ELF-1 (cell line): ENCODE data around the gene SLAIN1.

ENCODE experiments used
- DNase-seq: peaks from one replicate; pipeline ENCODE4 v3.0.0-alpha.2; 2016; ENCODE audit warnings: low read depth, low spot score

SLAIN1 gene

GRCh38 chr13:77751513-77752456 is 54.3 kb downstream of the SLAIN1 start:
- peak; percentile 27 for DNase-seq

GRCh38 chr13:77752512-77753069 is 55.1 kb downstream of the SLAIN1 start:
- no peak for DNase-seq

GRCh38 chr13:77760893-77761292 is 63.4 kb downstream of the SLAIN1 start:
- peak; percentile 15 for DNase-seq

- DNase-seq, result no peak
Observed at GRCh38 chr13:77767413-77767812, 69.9 kb downstream of the SLAIN1 start.

GRCh38 chr13:77774181-77774580 is 76.7 kb downstream of the SLAIN1 start:
- DNase-seq, result no peak

GRCh38 chr13:77776704-77777103 is 79.2 kb downstream of the SLAIN1 start:
- no peak for DNase-seq

- DNase-seq, result peak; percentile 53
Observed at GRCh38 chr13:77779552-77780272, 82.2 kb downstream of the SLAIN1 start.

GRCh38 chr13:77781808-77782207 is 84.3 kb downstream of the SLAIN1 start:
- DNase-seq, result no peak

GRCh38 chr13:77784515-77784914 is 87.0 kb downstream of the SLAIN1 start:
- DNase-seq, result peak; percentile 48

- DNase-seq, result no peak
Observed at GRCh38 chr13:77786695-77787287, 89.3 kb downstream of the SLAIN1 start.

GRCh38 chr13:77789376-77789775 is 91.9 kb downstream of the SLAIN1 start:
- DNase-seq, result no peak

GRCh38 chr13:77800219-77800618 is 102.7 kb downstream of the SLAIN1 start:
- DNase-seq, result no peak

- no peak for DNase-seq
Observed at GRCh38 chr13:77806518-77806917, 109.0 kb downstream of the SLAIN1 start.

- peak; percentile 32 for DNase-seq
Observed at GRCh38 chr13:77807431-77808135, 110.1 kb downstream of the SLAIN1 start.

GRCh38 chr13:77810430-77810829 is 112.9 kb downstream of the SLAIN1 start:
- DNase-seq, result no peak

- DNase-seq, result peak; percentile 11
Observed at GRCh38 chr13:77810878-77811277, 113.4 kb downstream of the SLAIN1 start.

GRCh38 chr13:77811381-77811780 is 113.9 kb downstream of the SLAIN1 start:
- no peak for DNase-seq

GRCh38 chr13:77811981-77812380 is 114.5 kb downstream of the SLAIN1 start:
- DNase-seq, result no peak
